GM12878 (cell line): Measurements from ENCODE around the gene MAD2L2. TPM values are rescaled to one million over a fixed set of nuclear protein-coding genes. Genes with fewer than 3 reads are reported as not detected.

Experiments used
- ATAC-seq: fragments of 200-7000 bp; cut with Tn5 transposase; 3 replicates; pipeline ENCODE4 v1.9.1; 2020; ENCODE audit warnings: mild to moderate bottlenecking, moderate library complexity
- BruUV-seq: library from RNA; stranded (reverse); fragments of 400-500 nt; replicated peaks from 2 replicates; lab custom pipeline; 2021; lab: Mats Ljungman, UMichigan
- CTCF ChIA-PET: fragments of 300-600 bp; sonication (Branson Sonifier 250); formaldehyde crosslinking; extraction: SDS; loops from one replicate; lab custom pipeline; 2021; ENCODE audit warnings: inconsistent platforms; lab: Yijun Ruan, JAX
- POLR2A ChIA-PET: fragments of 350-600 bp; formaldehyde crosslinking; extraction: SDS; loops from one replicate; lab custom pipeline; 2021; ENCODE audit warnings: inconsistent platforms; lab: Charles Lee
- RAD21 ChIA-PET: fragments of 300-600 bp; sonication (Branson Sonifier 250); formaldehyde crosslinking; loops from one replicate; lab custom pipeline; 2023; ENCODE audit warnings: antibody characterized with exemption; ENCODE audit not compliant: unreplicated experiment; lab: Charles Lee
- SMC1A ChIA-PET: fragments of 300-600 bp; sonication (Branson Sonifier 250); formaldehyde crosslinking; loops from one replicate; lab custom pipeline; 2023; ENCODE audit not compliant: unreplicated experiment, uncharacterized antibody; lab: Charles Lee
- DNase-seq: peaks from one replicate; pipeline ENCODE4 v3.0.0-alpha.2; 2011; ENCODE audit warnings: low read depth, low spot score
- FAIRE-seq: peaks from 3 replicates; lab custom pipeline; 2011; peaks lifted over from hg19 to GRCh38; lab: Jason Lieb, UNC
- H2AFZ ChIP-seq: 2 replicates; pipeline ENCODE4 v1.6.0; 2011; ENCODE audit warnings: low read depth, low read length, control low read depth; ENCODE audit not compliant: control insufficient read depth
- H3K27ac ChIP-seq: 2 replicates; pipeline ENCODE4 v1.5.1; 2011; ENCODE audit warnings: control low read depth; ENCODE audit not compliant: control insufficient read depth, insufficient read depth
- H3K27me3 ChIP-seq, 2 experiments: replicated peaks in 1 of 2; 2 replicates each; pipeline versions ENCODE4 v1.6.0 to v1.6.1; 2011; ENCODE audit warnings: low read length in 1 of 2; ENCODE audit not compliant: control insufficient read depth in 2 of 2, insufficient read depth in 2 of 2
- H3K36me3 ChIP-seq, 2 experiments: 2 replicates each; pipeline ENCODE4 v1.5.1; 2011; ENCODE audit warnings: low read length in 1 of 2; ENCODE audit not compliant: control insufficient read depth in 2 of 2, insufficient read depth in 2 of 2
- H3K4me1 ChIP-seq: 2 replicates; pipeline ENCODE4 v1.6.1; 2011; ENCODE audit warnings: mild to moderate bottlenecking, low read length, moderate library complexity, mixed read lengths; ENCODE audit not compliant: control insufficient read depth, insufficient read depth
- H3K4me2 ChIP-seq: 2 replicates; pipeline ENCODE4 v1.6.0; 2011; ENCODE audit warnings: control low read depth; ENCODE audit not compliant: control insufficient read depth, insufficient read depth
- H3K4me3 ChIP-seq: fragments of 200-600 bp; sonication (generic); 2 replicates; pipeline ENCODE4 v1.5.1; 2016
- H3K79me2 ChIP-seq: 2 replicates; pipeline ENCODE4 v1.6.0; 2011; ENCODE audit warnings: low read length; ENCODE audit not compliant: control insufficient read depth, insufficient read depth
- H3K9ac ChIP-seq: 2 replicates; pipeline ENCODE4 v1.8.0; 2011; ENCODE audit warnings: low read length, control low read depth, mixed read lengths; ENCODE audit not compliant: control insufficient read depth, insufficient read depth
- H3K9me3 ChIP-seq: replicated peaks from 3 replicates; pipeline ENCODE4 v1.5.1; 2011; ENCODE audit warnings: mild to moderate bottlenecking, low read length; ENCODE audit not compliant: control insufficient read depth, insufficient read depth
- H4K20me1 ChIP-seq: 2 replicates; pipeline ENCODE4 v1.6.0; 2011; ENCODE audit not compliant: control insufficient read depth, insufficient read depth
- BMI1 ChIP-seq: fragments of 450-650 bp; IDR thresholded peaks from 2 replicates; pipeline ENCODE4 v1.6.1; 2016; ENCODE audit warnings: mild to moderate bottlenecking, moderate library complexity, borderline replicate concordance
- CHD1 ChIP-seq: IDR thresholded peaks from 2 replicates; pipeline ENCODE4 v1.6.1; 2012; ENCODE audit warnings: low read depth, low read length, improper control_type of control experiment
- EZH2 ChIP-seq: IDR thresholded peaks from 2 replicates; pipeline ENCODE4 v1.6.1; 2012; ENCODE audit warnings: low read depth, mild to moderate bottlenecking, control low read depth, inconsistent platforms, low read length, borderline replicate concordance; ENCODE audit not compliant: control insufficient read depth
- HSF1 ChIP-seq: fragments of 150-350 bp; IDR thresholded peaks from 2 replicates; pipeline ENCODE4 v1.6.1; 2014; ENCODE audit warnings: mild to moderate bottlenecking, low read depth, low read length
- IKZF2 ChIP-seq, 2 experiments: fragments of 450-650 bp; IDR thresholded peaks; 2 replicates each; pipeline ENCODE4 v1.6.1; 2017; ENCODE audit warnings: mild to moderate bottlenecking in 2 of 2, moderate library complexity in 2 of 2
- NFXL1 ChIP-seq: fragments of 450-650 bp; IDR thresholded peaks from 2 replicates; pipeline ENCODE4 v1.6.1; 2017; ENCODE audit warnings: antibody characterized with exemption, mild to moderate bottlenecking, borderline replicate concordance
- POLR2A ChIP-seq: IDR thresholded peaks from 2 replicates; pipeline ENCODE4 v1.6.1; 2011; ENCODE audit warnings: low read depth, mild to moderate bottlenecking, low read length
- POLR2AphosphoS2 ChIP-seq: IDR thresholded peaks from 2 replicates; pipeline ENCODE4 v1.6.1; 2011; ENCODE audit warnings: low read depth, mild to moderate bottlenecking, low read length, improper control_type of control experiment, moderate library complexity
- RFX5 ChIP-seq: IDR thresholded peaks from 2 replicates; pipeline ENCODE4 v1.6.1; 2011; ENCODE audit warnings: low read depth, low read length, improper control_type of control experiment
- SIX5 ChIP-seq: IDR thresholded peaks from 2 replicates; pipeline ENCODE4 v1.6.1; 2011; ENCODE audit warnings: mild to moderate bottlenecking, low read depth, low read length, moderate library complexity; ENCODE audit not compliant: severe bottlenecking
- SMAD5 ChIP-seq: IDR thresholded peaks from 2 replicates; pipeline ENCODE4 v1.6.1; 2016; ENCODE audit warnings: antibody characterized with exemption, low read depth
- SUPT20H ChIP-seq: IDR thresholded peaks from 2 replicates; pipeline ENCODE4 v1.6.1; 2011; ENCODE audit warnings: low read depth, mild to moderate bottlenecking, low read length, moderate library complexity, borderline replicate concordance; ENCODE audit not compliant: control insufficient read depth
- WRNIP1 ChIP-seq: IDR thresholded peaks from 2 replicates; pipeline ENCODE4 v1.6.1; 2011; ENCODE audit warnings: low read depth, low read length, improper control_type of control experiment, borderline replicate concordance
- ZZZ3 ChIP-seq: IDR thresholded peaks from 2 replicates; pipeline ENCODE4 v1.6.1; 2011; ENCODE audit warnings: low read depth; ENCODE audit not compliant: control insufficient read depth, insufficient read length
- WGBS: methylation state at CpG from one replicate; pipeline ENCODE4 v1.1.6; 2016; ENCODE audit warnings: low lambda C conversion rate; ENCODE audit not compliant: insufficient replicate concordance, insufficient coverage; ENCODE audit errors: missing lambda C conversion rate; 5-methylcytosine and 5-hydroxymethylcytosine counted together
- in situ Hi-C: fragments of 300-500 bp; cut with MboI; formaldehyde crosslinking; loops from 9 replicates; pipeline ENCODE4 v1.14.3; 2018; ENCODE audit warnings: mixed read lengths
- intact Hi-C: fragments of 100-400 bp; cut with micrococcal nuclease; formaldehyde crosslinking; loops from one replicate; pipeline ENCODE4 v1.14.2; 2022; ENCODE audit not compliant: unreplicated experiment
- polyA plus RNA-seq, 11 experiments: library from polyadenylated mRNA; depleted of rRNA in 4 of 11; unstranded in 6 of 11; stranded (reverse) in 5 of 11; fragments of >200 nt; fragmentation: Nextera tagmentation in 4 of 11; fragmentation: Illumina TruSeq in 1 of 11; extraction: Ambion mirVana in 4 of 11; extraction: Trizol in 1 of 11; gene quantifications; 1 replicate in 1 of 11; 2 replicates in 10 of 11; pipeline versions ENCODE4 v1.2.1 to v1.2.3, GENCODE V29; 2011 to 2016; ENCODE audit warnings: inconsistent platforms in 2 of 11, missing spikeins in 2 of 11, low read depth in 1 of 11
- total RNA-seq, 4 experiments: library from RNA; depleted of rRNA in 3 of 4; stranded (reverse); fragments of >200 nt in 3 of 4; fragmentation: Illumina TruSeq in 1 of 4; extraction: Trizol in 1 of 4; gene quantifications; 2 replicates each; pipeline versions ENCODE4 v1.2.1 to v1.2.3, GENCODE V29; 2013 to 2021
- TF ChIP-seq, protein P1 (sequence below): IDR thresholded peaks from 2 replicates; pipeline ENCODE4 v1.6.1; 2012; ENCODE audit warnings: improper control_type of control experiment, low read depth, low read length; ENCODE audit not compliant: insufficient replicate concordance

The MAD2L2 gene
- total and polyA plus RNA-seq, 10 of the 15 experiments (the other 5 are each of a cell fraction or from before 2014, with no cell fraction given) = 3.5 to 95.0 (median 53.2) TPM

- SMC1A ChIA-PET = interaction anchor here (0.6 to 6.3 kb wide), 6 partner anchors 38 to 659 kb away, joined by 3 to 57 read pairs (median 4); partner anchors contain the start of gene MTOR
- TF ChIP-seq CHD1 (no peak), WRNIP1 (no peak), POLR2A (no peak), NFXL1 (no peak), HSF1 (no peak), ZZZ3 (no peak), BMI1 (no peak), RFX5 (no peak), SIX5 (no peak), SMAD5 (no peak), SUPT20H (no peak), POLR2AphosphoS2 (no peak), EZH2 (no peak), IKZF2 (IDR thresholded peaks at IDR 0.05) (no peak)
- TF ChIP-seq, protein P1, sequence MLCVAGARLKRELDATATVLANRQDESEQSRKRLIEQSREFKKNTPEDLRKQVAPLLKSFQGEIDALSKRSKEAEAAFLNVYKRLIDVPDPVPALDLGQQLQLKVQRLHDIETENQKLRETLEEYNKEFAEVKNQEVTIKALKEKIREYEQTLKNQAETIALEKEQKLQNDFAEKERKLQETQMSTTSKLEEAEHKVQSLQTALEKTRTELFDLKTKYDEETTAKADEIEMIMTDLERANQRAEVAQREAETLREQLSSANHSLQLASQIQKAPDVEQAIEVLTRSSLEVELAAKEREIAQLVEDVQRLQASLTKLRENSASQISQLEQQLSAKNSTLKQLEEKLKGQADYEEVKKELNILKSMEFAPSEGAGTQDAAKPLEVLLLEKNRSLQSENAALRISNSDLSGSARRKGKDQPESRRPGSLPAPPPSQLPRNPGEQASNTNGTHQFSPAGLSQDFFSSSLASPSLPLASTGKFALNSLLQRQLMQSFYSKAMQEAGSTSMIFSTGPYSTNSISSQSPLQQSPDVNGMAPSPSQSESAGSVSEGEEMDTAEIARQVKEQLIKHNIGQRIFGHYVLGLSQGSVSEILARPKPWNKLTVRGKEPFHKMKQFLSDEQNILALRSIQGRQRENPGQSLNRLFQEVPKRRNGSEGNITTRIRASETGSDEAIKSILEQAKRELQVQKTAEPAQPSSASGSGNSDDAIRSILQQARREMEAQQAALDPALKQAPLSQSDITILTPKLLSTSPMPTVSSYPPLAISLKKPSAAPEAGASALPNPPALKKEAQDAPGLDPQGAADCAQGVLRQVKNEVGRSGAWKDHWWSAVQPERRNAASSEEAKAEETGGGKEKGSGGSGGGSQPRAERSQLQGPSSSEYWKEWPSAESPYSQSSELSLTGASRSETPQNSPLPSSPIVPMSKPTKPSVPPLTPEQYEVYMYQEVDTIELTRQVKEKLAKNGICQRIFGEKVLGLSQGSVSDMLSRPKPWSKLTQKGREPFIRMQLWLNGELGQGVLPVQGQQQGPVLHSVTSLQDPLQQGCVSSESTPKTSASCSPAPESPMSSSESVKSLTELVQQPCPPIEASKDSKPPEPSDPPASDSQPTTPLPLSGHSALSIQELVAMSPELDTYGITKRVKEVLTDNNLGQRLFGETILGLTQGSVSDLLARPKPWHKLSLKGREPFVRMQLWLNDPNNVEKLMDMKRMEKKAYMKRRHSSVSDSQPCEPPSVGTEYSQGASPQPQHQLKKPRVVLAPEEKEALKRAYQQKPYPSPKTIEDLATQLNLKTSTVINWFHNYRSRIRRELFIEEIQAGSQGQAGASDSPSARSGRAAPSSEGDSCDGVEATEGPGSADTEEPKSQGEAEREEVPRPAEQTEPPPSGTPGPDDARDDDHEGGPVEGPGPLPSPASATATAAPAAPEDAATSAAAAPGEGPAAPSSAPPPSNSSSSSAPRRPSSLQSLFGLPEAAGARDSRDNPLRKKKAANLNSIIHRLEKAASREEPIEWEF = no peak
Observed at GRCh38 chr1:11643782-11644181, 37.2 kb downstream of the MAD2L2 start.

More at GRCh38 chr1:11643782-11644181, 37.2 kb downstream of the MAD2L2 start:
- in situ Hi-C loops = loop anchor here (5.0 kb wide), 3 partner anchors 321 to 606 kb away; no protein-coding TSS in a partner anchor
- ATAC-seq (no peak), DNase-seq (no peak), FAIRE-seq (no peak)
- no peaks in the 10 kb centered on the region for H3K9me3 ChIP-seq
- no peaks in the 10 kb centered on the region for H3K4me1 ChIP-seq
- intact Hi-C loops = loop anchor here (5.0 kb wide), 1 partner anchor 166 kb away; the partner anchor contains the start of gene DISP3
- H3K4me2 ChIP-seq = no peak overlapping the region
- CTCF ChIA-PET = interaction anchor here (0.6 to 5.9 kb wide), 23 partner anchors 9 to 1154 kb away, joined by 3 to 132 read pairs (median 4); partner anchors contain the start of gene FBXO6
- BruUV-seq = no TSS peak
- H4K20me1 ChIP-seq = no peaks in the 10 kb centered on the region
- POLR2A ChIA-PET = interaction anchor here (0.5 to 0.7 kb wide), 2 partner anchors 209 to 334 kb away, joined by 3 to 7 read pairs; no protein-coding TSS in a partner anchor
- 36% methylated on average over 5 of the region's 5 CpGs for WGBS
- H3K27ac ChIP-seq = no peak overlapping the region
- no peaks in the 10 kb centered on the region for H3K36me3 ChIP-seq
- no peaks in the 10 kb centered on the region for H3K79me2 ChIP-seq
- H3K9ac ChIP-seq = no peak overlapping the region
- H2AFZ ChIP-seq = no peak overlapping the region
- no peak overlapping the region for H3K4me3 ChIP-seq
- RAD21 ChIA-PET = interaction anchor here (0.7 to 6.7 kb wide), 8 partner anchors 72 to 1135 kb away, joined by 3 to 91 read pairs (median 4); no protein-coding TSS in a partner anchor
- H3K27me3 ChIP-seq = no peaks in the 10 kb centered on the region; a peak in 1 of 4 replicates
